Mesenchymal stem cell (in vitro differentiated cells and primary cell): ENCODE measurements around the gene ACP6.

Experiments used
- DNase-seq: peaks from one replicate; pipeline ENCODE4 v3.0.0-alpha.2; 2013
- H2AFZ ChIP-seq: one replicate; pipeline ENCODE4 v1.6.1; 2013; ENCODE audit warnings: low read depth, mild to moderate bottlenecking, control low read depth, inconsistent platforms, low read length, moderate library complexity
- H2AK5ac ChIP-seq: 2 replicates; pipeline ENCODE4 v1.6.1; 2013; ENCODE audit warnings: low read length, moderate library complexity, mild to moderate bottlenecking, inconsistent platforms; ENCODE audit not compliant: severe bottlenecking
- H2BK120ac ChIP-seq: one replicate; pipeline ENCODE4 v1.6.1; 2013; ENCODE audit warnings: low read depth, mild to moderate bottlenecking, inconsistent platforms, low read length, moderate library complexity
- H2BK12ac ChIP-seq, 2 experiments: one replicate each; pipeline ENCODE4 v1.6.1; 2013; ENCODE audit warnings: inconsistent platforms in 2 of 2, low read length in 2 of 2, mild to moderate bottlenecking in 2 of 2, moderate library complexity in 2 of 2, control low read depth in 1 of 2
- H2BK15ac ChIP-seq: one replicate; pipeline ENCODE4 v1.6.1; 2013; ENCODE audit warnings: mild to moderate bottlenecking, low read depth, inconsistent platforms; ENCODE audit not compliant: poor library complexity, severe bottlenecking
- H2BK5ac ChIP-seq: 2 replicates; pipeline ENCODE4 v1.6.1; 2013; ENCODE audit warnings: low read depth, mild to moderate bottlenecking, low read length, control low read depth, inconsistent platforms; ENCODE audit not compliant: poor library complexity, severe bottlenecking
- H3K14ac ChIP-seq, 2 experiments: one replicate each; pipeline ENCODE4 v1.6.1; 2013; ENCODE audit warnings: inconsistent platforms in 2 of 2, low read length in 2 of 2, control low read depth in 1 of 2, mild to moderate bottlenecking in 1 of 2, moderate library complexity in 1 of 2
- H3K18ac ChIP-seq, 2 experiments: one replicate each; pipeline ENCODE4 v1.6.1; 2013; ENCODE audit warnings: inconsistent platforms in 2 of 2, low read length in 2 of 2, control low read depth in 1 of 2, low read depth in 1 of 2, mild to moderate bottlenecking in 1 of 2
- H3K23ac ChIP-seq, 2 experiments: one replicate each; pipeline ENCODE4 v1.6.1; 2013; ENCODE audit warnings: inconsistent platforms in 2 of 2, low read length in 2 of 2, mild to moderate bottlenecking in 2 of 2, moderate library complexity in 2 of 2, control low read depth in 1 of 2
- H3K27ac ChIP-seq: 2 replicates; pipeline ENCODE4 v1.5.1; 2013; ENCODE audit warnings: mild to moderate bottlenecking, moderate library complexity, low read length, control low read depth, inconsistent platforms; ENCODE audit not compliant: poor library complexity, severe bottlenecking
- H3K27me3 ChIP-seq, 2 experiments: 2 replicates each; pipeline versions ENCODE4 v1.6.1 to v1.7.0; 2013; ENCODE audit warnings: low read length in 2 of 2, mild to moderate bottlenecking in 2 of 2, moderate library complexity in 2 of 2, control low read depth in 1 of 2, inconsistent platforms in 1 of 2; ENCODE audit not compliant: control insufficient read depth in 1 of 2, insufficient read depth in 1 of 2
- H3K36me3 ChIP-seq, 2 experiments: 2 replicates each; pipeline versions ENCODE4 v1.6.1 to v1.7.0; 2013; ENCODE audit warnings: low read length in 2 of 2, control low read depth in 1 of 2, inconsistent platforms in 1 of 2, low read depth in 1 of 2, mild to moderate bottlenecking in 1 of 2; ENCODE audit not compliant: insufficient read depth in 2 of 2, control insufficient read depth in 1 of 2
- H3K4ac ChIP-seq, 2 experiments: one replicate each; pipeline ENCODE4 v1.6.1; 2013; ENCODE audit warnings: inconsistent platforms in 2 of 2, low read length in 2 of 2, mild to moderate bottlenecking in 2 of 2, moderate library complexity in 2 of 2, control low read depth in 1 of 2, low read depth in 1 of 2
- H3K4me1 ChIP-seq: 2 replicates; pipeline ENCODE4 v1.6.1; 2013; ENCODE audit warnings: low read depth, low read length, control low read depth; ENCODE audit not compliant: control insufficient read depth, insufficient read depth
- H3K4me2 ChIP-seq: 2 replicates; pipeline ENCODE4 v1.6.1; 2013; ENCODE audit warnings: low read length, mild to moderate bottlenecking, inconsistent platforms; ENCODE audit not compliant: poor library complexity, severe bottlenecking
- H3K4me3 ChIP-seq, 2 experiments: 2 replicates each; pipeline versions ENCODE4 v1.5.1 to v1.7.0; 2013; ENCODE audit warnings: low read length in 2 of 2, mild to moderate bottlenecking in 2 of 2, control low read depth in 1 of 2, low read depth in 1 of 2; ENCODE audit not compliant: insufficient read depth in 1 of 2
- H3K79me1 ChIP-seq: replicated peaks from 2 replicates; pipeline ENCODE4 v1.6.1; 2013; ENCODE audit warnings: mild to moderate bottlenecking, control low read depth, low read length, inconsistent platforms; ENCODE audit not compliant: poor library complexity, severe bottlenecking
- H3K9ac ChIP-seq: 2 replicates; pipeline ENCODE4 v1.7.0; 2013; ENCODE audit warnings: mild to moderate bottlenecking, low read length, moderate library complexity
- H3K9me3 ChIP-seq: 2 replicates; pipeline ENCODE4 v1.7.0; 2013; ENCODE audit warnings: mild to moderate bottlenecking, low read length; ENCODE audit not compliant: control insufficient read depth
- H4K8ac ChIP-seq: one replicate; pipeline ENCODE4 v1.6.1; 2013; ENCODE audit warnings: inconsistent platforms, mild to moderate bottlenecking, low read length, moderate library complexity
- H4K91ac ChIP-seq: one replicate; pipeline ENCODE4 v1.6.1; 2013; ENCODE audit warnings: mild to moderate bottlenecking, low read length, inconsistent platforms
- WGBS: methylation state at CpG from one replicate; pipeline ENCODE4 v1.1.7; 2013; ENCODE audit warnings: mixed read lengths; 5-methylcytosine and 5-hydroxymethylcytosine counted together

The ACP6 gene

GRCh38 chr1:147717051-147717705 is 46.9 kb upstream of the ACP6 start:
- no peak overlapping the region for H3K4me2 ChIP-seq
- H4K8ac ChIP-seq = no peak overlapping the region
- no peak overlapping the region for H4K91ac ChIP-seq
- DNase-seq = no peak
- no peak overlapping the region for H3K4ac ChIP-seq
- peaks cover 20 to 34% of the 10 kb centered on the region in 2 experiments for H3K27me3 ChIP-seq
- no peak overlapping the region for H3K9ac ChIP-seq
- no peak overlapping the region for H3K27ac ChIP-seq
- H3K9me3 ChIP-seq = no peaks in the 10 kb centered on the region
- H2BK120ac ChIP-seq = no peak overlapping the region
- no peak overlapping the region for H3K14ac ChIP-seq
- H2BK15ac ChIP-seq = no peak overlapping the region
- no peak overlapping the region for H3K4me3 ChIP-seq
- H2AK5ac ChIP-seq = no peak overlapping the region
- H2BK12ac ChIP-seq = no peak overlapping the region
- peaks cover 2% of the 10 kb centered on the region for H3K4me1 ChIP-seq
- H3K79me1 ChIP-seq = no peaks in the 10 kb centered on the region
- no peak overlapping the region for H3K23ac ChIP-seq
- no peak overlapping the region for H2BK5ac ChIP-seq
- no peak overlapping the region for H2AFZ ChIP-seq
- H3K18ac ChIP-seq = no peak overlapping the region
- H3K36me3 ChIP-seq = no peaks in the 10 kb centered on the region
- WGBS = 87% methylated on average over 4 of the region's 6 CpGs

GRCh38 chr1:147712605-147713004 is 42.3 kb upstream of the ACP6 start:
- Histone ChIP-seq H4K8ac (no peak overlapping the region), H3K4me2 (no peak overlapping the region), H3K4me1 (no peaks in the 10 kb centered on the region), H3K14ac (no peak overlapping the region), H3K18ac (no peak overlapping the region), H4K91ac (no peak overlapping the region), H3K79me1 (no peaks in the 10 kb centered on the region), H2BK5ac (no peak overlapping the region), H3K4me3 (no peak overlapping the region), H3K27ac (no peak overlapping the region), H2BK12ac (no peak overlapping the region), H2AFZ (no peak overlapping the region), H3K9ac (no peak overlapping the region), H3K27me3 (peaks cover 16 to 29% of the 10 kb centered on the region in 2 experiments), H2AK5ac (no peak overlapping the region), H2BK15ac (no peak overlapping the region), H3K4ac (no peak overlapping the region), H3K23ac (no peak overlapping the region), H3K36me3 (no peaks in the 10 kb centered on the region), H3K9me3 (no peaks in the 10 kb centered on the region), H2BK120ac (no peak overlapping the region)
- no peak for DNase-seq

GRCh38 chr1:147700042-147701006 is 30.0 kb upstream of the ACP6 start:
- Histone ChIP-seq H3K36me3 (no peaks in the 10 kb centered on the region), H2AK5ac (no peak overlapping the region), H3K4me3 (no peak overlapping the region), H3K4ac (no peak overlapping the region), H3K27ac (no peak overlapping the region), H2AFZ (no peak overlapping the region), H3K79me1 (no peaks in the 10 kb centered on the region), H2BK5ac (no peak overlapping the region), H4K91ac (no peak overlapping the region), H3K27me3 (peaks cover 0 to 10% of the 10 kb centered on the region in 2 experiments), H2BK15ac (no peak overlapping the region), H3K14ac (peak overlapping the region in 1 of 2 experiments; percentile 9), H3K4me2 (peak overlapping the region; percentile 43), H3K4me1 (peaks cover 4% of the 10 kb centered on the region), H3K23ac (no peak overlapping the region), H3K9ac (peak overlapping the region; percentile 39), H3K9me3 (no peaks in the 10 kb centered on the region), H3K18ac (no peak overlapping the region), H2BK12ac (no peak overlapping the region), H2BK120ac (no peak overlapping the region), H4K8ac (peak overlapping the region; percentile 27)
- WGBS = 96% methylated on average over 7 of the region's 10 CpGs
- DNase-seq = peak; percentile 65

GRCh38 chr1:147699686-147700041 is 29.3 kb upstream of the ACP6 start:
- H4K8ac ChIP-seq = no peak overlapping the region
- no peak overlapping the region for H2BK15ac ChIP-seq
- no peak overlapping the region for H2BK5ac ChIP-seq
- H2BK12ac ChIP-seq = no peak overlapping the region
- H3K4ac ChIP-seq = no peak overlapping the region
- H3K27me3 ChIP-seq = peaks cover under 1 to 11% of the 10 kb centered on the region in 2 experiments
- no peak overlapping the region for H2BK120ac ChIP-seq
- no peak overlapping the region for H3K14ac ChIP-seq
- H3K18ac ChIP-seq = no peak overlapping the region
- no peak overlapping the region for H3K9ac ChIP-seq
- no peak overlapping the region for H2AFZ ChIP-seq
- DNase-seq = no peak
- no peaks in the 10 kb centered on the region for H3K36me3 ChIP-seq
- no peak overlapping the region for H2AK5ac ChIP-seq
- no peak overlapping the region for H3K4me2 ChIP-seq
- no peaks in the 10 kb centered on the region for H3K9me3 ChIP-seq
- H3K23ac ChIP-seq = no peak overlapping the region
- H3K4me1 ChIP-seq = peaks cover 4% of the 10 kb centered on the region
- no peak overlapping the region for H3K27ac ChIP-seq
- H4K91ac ChIP-seq = no peak overlapping the region
- no peak overlapping the region for H3K4me3 ChIP-seq
- 46% methylated on average over 3 of the region's 3 CpGs for WGBS
- H3K79me1 ChIP-seq = no peaks in the 10 kb centered on the region
